CD4-positive, alpha-beta T cell treated with Interleukin-4 for 4 hours (primary cell): ENCODE results near the gene HAP1.
"Not testable (repeated sequence)": the region's sequence is repeated elsewhere in the genome, so short reads cannot be mapped to it uniquely, and the experiment has no call there.

Source experiments
- DNase-seq: peaks from one replicate; pipeline ENCODE4 v3.0.0-alpha.2; 2020

HAP1 gene

DNA sequence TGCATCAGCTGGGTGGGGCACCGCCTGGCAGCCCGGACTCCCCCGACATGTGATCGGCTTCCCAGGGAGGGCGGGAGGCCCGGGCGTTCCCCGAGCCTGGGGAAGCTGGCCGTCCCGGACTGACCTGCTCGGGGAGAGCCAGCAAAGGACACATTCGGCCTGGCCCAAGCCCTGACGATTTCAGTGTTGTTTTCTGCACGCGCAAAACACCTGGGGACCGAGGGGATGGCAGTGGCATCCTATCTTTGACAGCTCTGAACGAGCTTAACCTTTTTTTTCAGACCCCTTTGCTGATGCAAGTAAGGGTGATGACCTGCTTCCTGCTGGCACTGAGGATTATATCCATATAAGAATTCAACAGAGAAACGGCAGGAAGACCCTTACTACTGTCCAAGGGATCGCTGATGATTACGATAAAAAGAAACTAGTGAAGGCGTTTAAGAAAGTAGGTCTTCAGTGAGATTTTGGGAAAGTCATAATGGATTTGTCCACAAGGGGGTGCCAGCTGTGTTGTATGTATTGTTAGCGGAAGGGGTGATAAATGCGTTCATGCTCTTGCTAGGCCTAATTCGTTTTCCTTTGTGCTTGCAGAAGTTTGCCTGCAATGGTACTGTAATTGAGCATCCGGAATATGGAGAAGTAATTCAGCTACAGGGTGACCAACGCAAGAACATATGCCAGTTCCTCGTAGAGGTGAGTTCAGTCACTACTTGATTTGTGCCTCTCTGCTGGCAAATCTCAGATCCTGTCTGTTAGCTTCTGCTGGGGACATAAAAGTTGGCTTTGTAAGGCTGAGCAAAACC lies 44.7 kb downstream of the HAP1 start:
- peak; percentile 70 for DNase-seq

- DNase-seq, result peak; percentile 100
Measured at GRCh38 chr17:41688641-41689496, 45.6 kb downstream of the HAP1 start, which contains the start of gene EIF1. TSS of gene EIF1 (plus strand) at chr17:41688885. CDS start at chr17:41689039, 154 bp downstream.

- DNase-seq, result peak; percentile 76
Measured at GRCh38 chr17:41687828-41688640, 46.4 kb downstream of the HAP1 start.

DNA sequence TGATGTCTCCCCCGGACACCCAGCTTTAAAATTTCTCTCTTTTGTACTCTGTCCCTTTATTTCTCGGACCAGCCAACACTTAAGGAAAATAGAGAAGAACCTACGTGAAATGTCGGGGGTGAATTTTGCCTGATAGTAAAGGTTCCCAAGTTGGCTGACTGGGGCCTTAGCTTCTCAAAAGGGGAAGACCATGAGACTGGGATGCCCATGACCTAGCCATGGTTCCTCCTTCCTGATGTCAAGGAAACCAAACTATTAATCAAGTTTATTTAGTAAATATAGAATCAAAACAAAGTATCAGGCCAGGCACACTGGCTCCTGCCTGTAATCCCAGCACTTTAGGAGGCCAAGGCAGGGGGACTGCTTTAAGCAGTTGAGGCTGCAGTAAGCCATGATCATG lies 48.2 kb downstream of the HAP1 start:
- DNase-seq, result no peak

- not testable (repeated sequence) for DNase-seq
Measured at GRCh38 chr17:41685753-41686152, 48.7 kb downstream of the HAP1 start.

GRCh38 chr17:41684035-41684434 lies 50.4 kb downstream of the HAP1 start:
- no peak for DNase-seq

DNA sequence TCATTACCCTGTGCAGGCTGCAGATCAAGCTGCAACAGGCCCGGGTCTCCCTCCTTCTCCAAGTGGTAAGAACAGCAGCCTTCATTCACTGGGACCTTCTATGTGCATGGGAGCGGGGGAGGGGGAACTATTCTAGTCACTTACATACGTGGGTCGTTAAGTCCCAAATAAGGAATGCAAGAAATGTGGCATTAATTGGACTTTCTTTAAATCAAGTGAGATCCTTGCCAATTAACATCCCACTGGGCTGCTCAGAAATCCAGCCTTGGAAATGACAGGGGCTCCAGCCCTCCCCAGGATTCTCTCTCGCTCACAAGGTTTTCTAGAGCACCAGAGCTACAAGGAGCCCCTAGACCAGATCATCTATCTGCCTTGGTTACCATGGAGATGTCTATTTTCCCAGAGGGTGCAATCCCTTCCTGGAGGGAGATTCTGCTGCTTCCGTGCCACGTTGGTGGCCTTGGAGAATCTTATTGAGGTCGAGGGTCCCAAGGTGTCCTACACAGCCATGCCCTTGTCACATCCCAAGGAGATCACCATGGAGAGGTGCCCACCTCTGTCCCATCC lies 50.9 kb downstream of the HAP1 start:
- DNase-seq, result no peak

GRCh38 chr17:41682631-41683030 lies 51.8 kb downstream of the HAP1 start:
- DNase-seq, result no peak

GRCh38 chr17:41681776-41682175 lies 52.7 kb downstream of the HAP1 start:
- no peak for DNase-seq

GRCh38 chr17:41680426-41681040 lies 53.9 kb downstream of the HAP1 start:
- DNase-seq, result no peak

GRCh38 chr17:41679740-41680425 lies 54.6 kb downstream of the HAP1 start:
- no peak for DNase-seq

- DNase-seq, result peak; percentile 92
Measured at GRCh38 chr17:41678907-41679739, 55.3 kb downstream of the HAP1 start.

GRCh38 chr17:41678411-41678906 lies 56.0 kb downstream of the HAP1 start:
- no peak for DNase-seq

DNA sequence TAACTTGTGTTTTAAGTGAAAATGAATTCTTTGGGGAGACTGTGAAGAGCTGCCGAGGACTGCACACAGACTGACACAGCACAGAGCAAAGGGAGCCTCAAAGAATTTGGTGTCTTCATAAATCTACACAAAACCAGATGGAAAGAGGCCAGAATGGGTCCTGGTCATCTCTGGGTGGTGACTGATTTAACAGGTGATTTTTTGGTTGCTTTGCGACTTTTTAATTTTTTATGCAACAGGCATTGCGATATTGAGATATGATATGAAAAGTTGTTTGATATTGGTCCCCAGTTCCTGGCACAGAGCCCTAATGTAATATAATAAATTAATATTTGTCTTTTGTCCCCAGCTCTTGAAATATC lies 58.4 kb downstream of the HAP1 start:
- no peak for DNase-seq

DNA sequence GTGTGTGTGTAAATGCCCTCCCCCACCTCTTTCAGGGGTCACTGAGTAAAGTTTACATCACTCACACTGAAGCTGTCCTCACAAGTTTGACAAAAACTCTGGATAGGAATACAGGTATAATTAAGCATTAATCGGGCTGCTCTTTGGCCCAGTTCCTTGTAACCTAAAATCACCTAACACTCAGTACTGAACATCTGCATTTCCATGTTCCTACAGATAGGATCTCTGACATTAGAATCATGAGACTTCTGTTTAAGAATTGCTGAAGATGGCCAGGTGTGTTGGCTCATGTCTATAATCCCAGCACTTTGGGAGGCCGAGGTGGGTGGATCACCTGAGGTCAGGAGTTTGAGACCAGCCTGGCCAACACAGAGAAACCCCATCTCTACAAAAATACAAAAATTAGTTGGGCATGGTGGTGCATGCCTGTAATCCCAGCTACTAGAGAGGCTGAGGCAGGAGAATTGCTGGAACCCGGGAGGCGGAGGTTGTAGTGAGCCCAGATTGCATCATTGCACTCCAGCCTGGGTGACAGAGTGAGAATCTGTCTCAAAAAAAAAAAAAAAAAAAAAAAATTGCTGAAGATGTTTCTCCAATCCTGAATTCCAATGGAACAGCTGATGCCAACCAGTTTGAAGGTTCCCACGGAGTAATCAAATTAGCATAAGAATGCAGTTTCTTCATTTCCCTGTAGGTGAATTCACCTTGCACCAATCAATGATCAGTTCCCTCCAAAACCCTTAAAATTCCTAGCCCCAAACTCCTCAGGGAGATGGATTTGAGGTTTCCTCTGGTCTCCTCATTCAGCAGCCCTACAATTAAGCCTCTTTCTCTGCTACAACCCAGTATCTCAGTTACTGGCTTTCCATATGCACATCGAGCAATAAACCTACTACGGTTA lies 59.0 kb downstream of the HAP1 start:
- DNase-seq, result not testable (repeated sequence)
